ENCODE results near the gene PGM2.

PGM2 gene

GRCh38 chr4:37862961-37863360 lies 36.5 kb downstream of the PGM2 start:
- no peak for TF ChIP-seq CTCF (IDR thresholded peaks at IDR 0.05; ENCODE audit: low read length, missing control alignments)
- DNase-seq (ENCODE audit: low read depth) = no peak
- H3K4me3 ChIP-seq (replicated peaks; ENCODE audit: low read depth, low read length) = no peak overlapping the region

GRCh38 chr4:37864786-37865185 lies 38.3 kb downstream of the PGM2 start:
- TF ChIP-seq CTCF (IDR thresholded peaks at IDR 0.05; ENCODE audit: low read length, missing control alignments) = no peak
- no peak overlapping the region for H3K4me3 ChIP-seq (replicated peaks; ENCODE audit: low read depth, low read length)
- DNase-seq (ENCODE audit: low read depth) = no peak

GRCh38 chr4:37865450-37865849 lies 39.0 kb downstream of the PGM2 start:
- DNase-seq (ENCODE audit: low read depth) = peak; percentile 31
- no peak for TF ChIP-seq CTCF (IDR thresholded peaks at IDR 0.05; ENCODE audit: low read length, missing control alignments)
- H3K4me3 ChIP-seq (replicated peaks; ENCODE audit: low read depth, low read length) = no peak overlapping the region

- DNase-seq (ENCODE audit: low read depth) = no peak
- TF ChIP-seq CTCF (IDR thresholded peaks at IDR 0.05; ENCODE audit: low read length, missing control alignments) = no peak
- H3K4me3 ChIP-seq (replicated peaks; ENCODE audit: low read depth, low read length) = no peak overlapping the region
Measured at GRCh38 chr4:37867102-37867501, 40.6 kb downstream of the PGM2 start.

- no peak for DNase-seq (ENCODE audit: low read depth)
- H3K4me3 ChIP-seq (replicated peaks; ENCODE audit: low read depth, low read length) = no peak overlapping the region
- no peak for TF ChIP-seq CTCF (IDR thresholded peaks at IDR 0.05; ENCODE audit: low read length, missing control alignments)
Measured at GRCh38 chr4:37868238-37868637, 41.8 kb downstream of the PGM2 start.

- no peak overlapping the region for H3K4me3 ChIP-seq (replicated peaks; ENCODE audit: low read depth, low read length)
Measured at GRCh38 chr4:37872310-37872988, 46.0 kb downstream of the PGM2 start.

More at GRCh38 chr4:37872310-37872988, 46.0 kb downstream of the PGM2 start:
- no peak for TF ChIP-seq CTCF (IDR thresholded peaks at IDR 0.05; ENCODE audit: low read length, missing control alignments)
- DNase-seq (ENCODE audit: low read depth) = no peak
